Brain microvascular endothelial cell (primary cell): ENCODE results near the gene PRDM2.

Experiments used
- DNase-seq: peaks from one replicate; pipeline ENCODE4 v3.0.0-alpha.2; 2020
- H3K27ac ChIP-seq: fragments of 250-450 bp; sonication (Bioruptor Pico); 2 replicates; pipeline ENCODE4 v1.5.1; 2020; ENCODE audit warnings: mild to moderate bottlenecking, moderate library complexity
- H3K27me3 ChIP-seq: fragments of 250-450 bp; sonication (Bioruptor Pico); replicated peaks from 2 replicates; pipeline ENCODE4 v1.5.1; 2020; ENCODE audit warnings: mild to moderate bottlenecking
- H3K36me3 ChIP-seq: fragments of 250-450 bp; sonication (Bioruptor Pico); replicated peaks from 2 replicates; pipeline ENCODE4 v1.5.1; 2020; ENCODE audit warnings: mild to moderate bottlenecking
- H3K4me3 ChIP-seq: 2 replicates; pipeline ENCODE4 v1.5.1; 2011; ENCODE audit warnings: low read depth, mild to moderate bottlenecking, control low read depth, low read length, moderate library complexity
- CTCF ChIP-seq: IDR thresholded peaks from 2 replicates; pipeline ENCODE4 v1.5.1; 2011; ENCODE audit warnings: low read depth, mild to moderate bottlenecking, moderate library complexity, low read length, control low read depth, inconsistent platforms; ENCODE audit errors: missing control alignments
- in situ Hi-C: cut with HindIII; loops from 2 replicates; pipeline ENCODE4 v1.10.0; 2017; ENCODE audit warnings: low sequenced_read_pairs, low pct_ligation_motif_present

Gene PRDM2

GRCh38 chr1:13829152-13829769 is 129.3 kb downstream of the PRDM2 start:
- no peak overlapping the region for H3K27ac ChIP-seq
- DNase-seq, result no peak
- no peaks in the 10 kb centered on the region for H3K36me3 ChIP-seq
- in situ Hi-C loops, result no loop called here
- TF ChIP-seq CTCF, result no peak
- no peaks in the 10 kb centered on the region for H3K27me3 ChIP-seq
- H3K4me3 ChIP-seq, result no peak overlapping the region

GRCh38 chr1:13830170-13830569 is 130.2 kb downstream of the PRDM2 start:
- Histone ChIP-seq H3K4me3 (no peak overlapping the region), H3K27me3 (no peaks in the 10 kb centered on the region), H3K27ac (no peak overlapping the region), H3K36me3 (no peaks in the 10 kb centered on the region)
- no peak for DNase-seq
- in situ Hi-C loops, result no loop called here
- no peak for TF ChIP-seq CTCF

GRCh38 chr1:13830616-13831280 is 130.8 kb downstream of the PRDM2 start:
- Histone ChIP-seq H3K27ac (no peak overlapping the region), H3K4me3 (no peak overlapping the region), H3K27me3 (no peaks in the 10 kb centered on the region), H3K36me3 (no peaks in the 10 kb centered on the region)
- DNase-seq, result no peak
- in situ Hi-C loops, result no loop called here
- no peak for TF ChIP-seq CTCF

- TF ChIP-seq CTCF, result no peak
- Histone ChIP-seq H3K4me3 (no peak overlapping the region), H3K36me3 (no peaks in the 10 kb centered on the region), H3K27ac (no peak overlapping the region), H3K27me3 (no peaks in the 10 kb centered on the region)
- no peak for DNase-seq
- in situ Hi-C loops, result no loop called here
Measured at GRCh38 chr1:13832100-13832499, 132.1 kb downstream of the PRDM2 start.

- in situ Hi-C loops, result no loop called here
- Histone ChIP-seq H3K4me3 (no peak overlapping the region), H3K36me3 (no peaks in the 10 kb centered on the region), H3K27me3 (no peaks in the 10 kb centered on the region), H3K27ac (no peak overlapping the region)
- TF ChIP-seq CTCF, result no peak
- DNase-seq, result no peak
Measured at GRCh38 chr1:13832536-13832935, 132.5 kb downstream of the PRDM2 start.

- Histone ChIP-seq H3K36me3 (no peaks in the 10 kb centered on the region), H3K27me3 (no peaks in the 10 kb centered on the region), H3K4me3 (no peak overlapping the region), H3K27ac (no peak overlapping the region)
- in situ Hi-C loops, result no loop called here
- DNase-seq, result no peak
- TF ChIP-seq CTCF, result no peak
Measured at GRCh38 chr1:13836136-13836535, 136.1 kb downstream of the PRDM2 start.
